Cerebellar cortex (tissue), 1 donor: Measurements from ENCODE around the gene PRCP.
"Not testable (repeated sequence)": the region's sequence is repeated elsewhere in the genome, so short reads cannot be mapped to it uniquely, and the experiment has no call there.

Experiments
- DNase-seq: peaks from one replicate; pipeline ENCODE4 v3.0.0-alpha.2; 2015; ENCODE audit warnings: low spot score

PRCP gene

GRCh38 chr11:82871646-82872045, 28.6 kb downstream of the PRCP start:
- no peak for DNase-seq

GRCh38 chr11:82869657-82870056, 30.6 kb downstream of the PRCP start:
- no peak for DNase-seq

- peak; percentile 83 for DNase-seq
Observed at GRCh38 chr11:82867495-82868082, 32.6 kb downstream of the PRCP start.

- no peak for DNase-seq
Observed at GRCh38 chr11:82865841-82866240, 34.4 kb downstream of the PRCP start.

GRCh38 chr11:82864268-82864667, 36.0 kb downstream of the PRCP start:
- peak; percentile 33 for DNase-seq

GRCh38 chr11:82863209-82863608, 37.0 kb downstream of the PRCP start:
- no peak for DNase-seq

- DNase-seq, result no peak
Observed at GRCh38 chr11:82862379-82862778, 37.9 kb downstream of the PRCP start.

- DNase-seq, result no peak
Observed at GRCh38 chr11:82859750-82860149, 40.5 kb downstream of the PRCP start.

GRCh38 chr11:82858556-82859091, 41.6 kb downstream of the PRCP start:
- DNase-seq, result no peak

- DNase-seq, result no peak
Observed at GRCh38 chr11:82858133-82858532, 42.1 kb downstream of the PRCP start.

- DNase-seq, result no peak
Observed at GRCh38 chr11:82857145-82857544, 43.1 kb downstream of the PRCP start.

- no peak for DNase-seq
Observed at GRCh38 chr11:82855616-82856015, 44.6 kb downstream of the PRCP start.

GRCh38 chr11:82854916-82855315, 45.3 kb downstream of the PRCP start:
- DNase-seq, result not testable (repeated sequence)

- DNase-seq, result no peak
Observed at GRCh38 chr11:82854242-82854641, 46.0 kb downstream of the PRCP start.

GRCh38 chr11:82848829-82849228, 51.4 kb downstream of the PRCP start:
- no peak for DNase-seq

GRCh38 chr11:82845356-82846353, 54.6 kb downstream of the PRCP start:
- DNase-seq, result peak; percentile 54

GRCh38 chr11:82843057-82843795, 57.0 kb downstream of the PRCP start:
- no peak for DNase-seq

GRCh38 chr11:82842019-82842418, 58.2 kb downstream of the PRCP start:
- DNase-seq, result peak; percentile 43

- DNase-seq, result no peak
Observed at GRCh38 chr11:82837650-82838049, 62.6 kb downstream of the PRCP start.

- DNase-seq, result no peak
Observed at GRCh38 chr11:82832983-82833382, 67.2 kb downstream of the PRCP start.

GRCh38 chr11:82831364-82831763, 68.9 kb downstream of the PRCP start:
- no peak for DNase-seq

GRCh38 chr11:82830746-82831145, 69.5 kb downstream of the PRCP start:
- no peak for DNase-seq
